DMS153 treated with DMSO at 0.1 percent for 48 hours (cell line): ENCODE measurements around the gene LMO4.

ENCODE experiments used
- DNase-seq: peaks from one replicate; lab custom pipeline; 2025; ENCODE audit not compliant: unreplicated experiment; lab: John Stamatoyannopoulos, UW

The LMO4 gene, protein sequence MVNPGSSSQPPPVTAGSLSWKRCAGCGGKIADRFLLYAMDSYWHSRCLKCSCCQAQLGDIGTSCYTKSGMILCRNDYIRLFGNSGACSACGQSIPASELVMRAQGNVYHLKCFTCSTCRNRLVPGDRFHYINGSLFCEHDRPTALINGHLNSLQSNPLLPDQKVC

DNA sequence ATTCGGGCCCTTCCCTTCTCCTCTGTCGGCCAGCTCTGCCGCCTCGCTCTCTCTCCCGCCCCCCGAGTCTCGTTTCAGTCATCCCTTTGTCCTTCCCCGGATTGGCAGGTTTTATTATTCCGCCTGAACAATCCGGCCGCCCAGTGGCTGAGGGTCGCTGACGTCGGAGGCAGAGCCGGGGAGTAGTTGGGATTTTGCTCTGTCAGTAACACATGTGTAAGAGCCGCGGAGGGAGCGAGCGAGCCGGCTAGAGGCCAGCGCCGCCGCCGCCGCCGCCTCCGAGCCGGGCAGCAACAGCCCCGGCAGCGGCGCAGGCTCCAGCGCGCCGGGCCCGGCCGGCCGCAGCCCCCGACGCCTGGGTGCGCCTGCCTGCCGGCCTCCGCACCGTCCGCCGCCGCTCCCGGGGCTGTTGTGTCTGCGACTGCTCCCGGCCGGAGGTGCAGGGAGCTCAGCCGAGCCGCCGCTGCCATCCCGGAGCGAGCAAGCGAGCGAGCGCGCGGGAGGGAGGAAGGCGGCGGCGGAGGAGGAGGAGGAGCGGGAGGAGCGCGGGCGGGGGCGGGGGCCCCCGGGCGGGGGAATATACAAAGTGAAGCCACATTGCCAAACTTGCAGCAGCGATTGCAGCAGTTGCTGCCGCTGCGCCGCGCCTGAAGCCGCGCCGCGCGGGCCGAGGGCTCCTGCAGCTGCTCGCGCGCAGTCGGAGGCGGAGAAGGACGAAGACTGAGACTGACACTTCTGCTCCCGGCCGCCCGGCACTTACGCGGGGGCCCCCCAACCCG lies at the start of gene LMO4:
LMO4 (plus strand) TSS at position 609 of the 779 bp plus-strand sequence. CDS start 3,136 bp downstream, outside the sequence.
- DNase-seq = peak; percentile 97

DNA sequence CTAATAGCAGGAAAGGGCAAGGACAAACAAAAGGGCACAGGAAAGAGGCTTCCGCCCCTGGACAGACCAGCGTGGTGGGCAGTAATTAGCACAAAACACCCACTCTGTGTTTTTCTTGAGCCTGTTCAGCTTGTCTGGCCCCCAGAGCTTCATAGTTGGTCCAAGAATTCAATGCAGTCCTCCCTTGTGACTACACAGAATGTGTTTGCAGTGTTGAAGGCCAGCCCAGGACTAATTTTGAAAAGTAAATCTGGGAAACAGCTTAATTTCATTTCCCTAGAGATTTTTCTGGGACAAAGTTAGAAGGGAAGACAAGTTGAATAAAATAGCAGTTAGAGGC lies 49.2 kb upstream of the LMO4 start:
- no peak for DNase-seq

DNA sequence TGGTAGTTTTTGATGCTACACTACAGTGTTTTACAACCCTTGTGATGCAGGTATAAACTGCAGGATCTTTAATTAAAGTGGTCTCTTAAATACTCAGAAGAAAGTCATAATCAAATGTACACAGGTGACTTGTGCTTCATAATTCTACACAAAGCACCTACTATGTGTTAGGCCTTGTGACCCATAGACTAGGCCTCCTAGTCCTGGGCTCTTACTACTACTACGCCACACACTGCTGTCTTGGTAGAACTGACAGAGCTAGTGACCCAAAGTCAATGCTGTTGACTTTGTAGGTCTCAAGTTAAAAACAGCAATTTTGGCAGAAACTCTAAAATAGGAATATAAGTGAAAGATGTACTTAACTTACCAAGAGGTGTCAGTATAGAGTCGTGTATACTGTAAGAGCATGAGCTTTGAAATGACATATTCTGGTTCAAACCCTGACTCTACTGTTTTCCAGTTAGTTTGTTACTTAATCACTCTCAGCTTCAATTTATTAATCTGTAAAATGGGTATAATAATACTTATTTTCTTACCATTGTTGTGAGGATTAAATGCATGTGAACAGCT lies 48.6 kb upstream of the LMO4 start:
- DNase-seq = no peak

DNA sequence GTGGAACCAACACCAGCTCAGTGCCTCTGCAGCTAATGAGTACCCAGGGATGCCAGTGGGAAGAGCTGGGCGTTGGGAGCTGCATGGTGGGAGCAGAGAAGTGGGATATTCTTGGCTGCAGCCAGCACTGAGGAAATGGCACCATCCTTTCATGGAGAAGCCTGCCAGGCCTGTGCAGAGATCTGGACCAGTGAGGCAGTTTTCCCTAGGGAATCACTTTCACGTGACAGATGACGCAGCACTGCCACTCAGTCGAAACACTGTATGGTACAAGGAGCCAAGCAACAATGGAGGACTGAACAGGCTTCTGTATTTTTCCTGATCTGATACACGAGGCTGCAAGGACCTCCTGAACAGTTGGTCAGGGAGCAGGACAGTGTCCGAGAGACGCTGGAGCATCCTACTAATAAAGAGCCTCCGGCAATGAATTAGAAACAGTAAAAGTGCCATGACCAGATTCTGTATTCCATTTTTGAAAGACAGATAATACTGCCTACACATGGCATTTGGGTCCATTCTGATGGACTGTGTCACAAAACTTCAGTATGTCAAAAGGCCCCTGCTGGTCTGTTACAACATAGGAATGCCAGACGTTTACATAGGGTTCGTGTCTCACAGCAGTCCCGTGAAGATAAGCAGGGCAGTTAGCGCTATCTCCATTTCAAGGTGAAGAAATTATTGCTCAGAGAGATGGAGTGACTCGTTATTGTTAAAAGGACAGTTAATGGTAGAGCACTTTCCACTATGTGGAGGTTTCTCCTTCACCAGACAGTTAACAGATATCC lies 44.0 kb upstream of the LMO4 start:
- DNase-seq = no peak

DNA sequence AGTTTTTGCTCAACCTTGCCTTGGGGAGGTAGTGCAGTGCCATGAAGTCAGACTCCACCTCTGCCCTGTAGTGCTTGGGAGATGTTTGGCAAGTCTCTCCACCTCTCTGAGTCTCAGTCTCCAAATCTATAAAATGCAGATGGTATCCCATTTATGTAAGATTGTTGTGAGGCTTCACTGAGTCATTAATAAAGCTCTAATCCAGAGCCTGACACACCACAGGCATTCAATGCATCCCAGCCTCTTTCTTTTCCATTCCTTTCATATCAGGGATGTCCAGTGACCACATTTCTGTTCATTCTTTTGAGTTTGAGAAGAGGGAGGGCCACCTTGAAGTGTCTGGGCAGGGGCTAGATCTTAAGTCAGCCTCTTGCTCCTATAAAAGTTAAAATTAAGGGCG lies 37.6 kb upstream of the LMO4 start:
- DNase-seq = no peak

DNA sequence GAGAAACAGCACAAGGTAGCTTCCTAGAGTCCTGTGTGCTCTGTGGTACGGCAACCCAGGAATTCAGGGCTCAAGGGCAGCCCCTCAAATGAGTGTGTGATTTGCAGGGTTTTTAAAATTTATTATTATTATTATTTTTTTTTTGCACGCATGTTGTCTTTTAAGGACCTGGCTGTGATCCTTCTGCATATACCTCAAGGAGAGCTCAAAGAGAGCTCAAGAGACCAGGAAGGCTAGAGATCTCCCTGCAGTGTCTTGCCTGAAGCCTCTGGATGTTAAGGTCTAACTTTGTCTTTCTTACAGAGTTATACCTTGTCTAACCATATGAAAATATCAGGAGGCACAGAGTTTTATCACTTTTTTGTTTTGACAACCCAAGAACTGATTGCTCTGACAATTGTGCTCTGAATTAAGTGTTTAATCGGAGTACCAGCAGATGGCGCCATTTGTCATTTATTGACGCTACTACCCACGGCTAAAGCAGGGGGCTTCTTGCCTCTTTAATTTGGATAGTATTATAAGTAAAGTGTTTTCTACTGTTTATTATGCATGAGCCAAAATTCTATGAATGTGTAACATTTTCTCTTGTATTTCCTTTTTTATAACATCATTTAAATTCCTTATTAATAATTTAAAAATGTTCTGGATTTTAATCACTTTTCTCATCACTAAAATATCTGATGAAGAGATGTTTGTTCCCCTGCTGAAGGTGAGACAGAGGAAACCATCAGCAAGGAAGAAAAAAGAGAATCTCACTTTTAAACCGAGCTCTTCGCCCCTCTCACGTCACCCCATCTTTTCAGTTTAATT lies 35.8 kb upstream of the LMO4 start:
- peak; percentile 85 for DNase-seq

DNA sequence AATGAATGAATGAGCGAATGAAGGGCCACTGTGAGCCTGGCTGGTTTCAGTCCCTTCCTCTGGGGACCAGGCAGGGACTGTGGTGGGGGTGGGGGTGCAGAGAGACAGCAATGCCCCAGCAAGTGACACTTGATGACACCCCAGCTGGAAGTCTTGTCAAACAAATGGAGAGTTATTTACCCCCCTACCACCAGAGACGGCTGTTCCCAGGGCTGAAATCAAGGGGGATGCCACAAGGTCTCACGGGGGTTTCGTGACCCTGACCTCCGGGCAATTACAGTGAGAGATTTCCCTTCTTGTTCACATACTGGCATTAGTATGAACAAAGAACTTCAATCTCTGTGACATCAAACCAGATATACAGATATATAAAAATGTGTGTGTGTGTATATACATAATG lies 34.0 kb upstream of the LMO4 start:
- no peak for DNase-seq

DNA sequence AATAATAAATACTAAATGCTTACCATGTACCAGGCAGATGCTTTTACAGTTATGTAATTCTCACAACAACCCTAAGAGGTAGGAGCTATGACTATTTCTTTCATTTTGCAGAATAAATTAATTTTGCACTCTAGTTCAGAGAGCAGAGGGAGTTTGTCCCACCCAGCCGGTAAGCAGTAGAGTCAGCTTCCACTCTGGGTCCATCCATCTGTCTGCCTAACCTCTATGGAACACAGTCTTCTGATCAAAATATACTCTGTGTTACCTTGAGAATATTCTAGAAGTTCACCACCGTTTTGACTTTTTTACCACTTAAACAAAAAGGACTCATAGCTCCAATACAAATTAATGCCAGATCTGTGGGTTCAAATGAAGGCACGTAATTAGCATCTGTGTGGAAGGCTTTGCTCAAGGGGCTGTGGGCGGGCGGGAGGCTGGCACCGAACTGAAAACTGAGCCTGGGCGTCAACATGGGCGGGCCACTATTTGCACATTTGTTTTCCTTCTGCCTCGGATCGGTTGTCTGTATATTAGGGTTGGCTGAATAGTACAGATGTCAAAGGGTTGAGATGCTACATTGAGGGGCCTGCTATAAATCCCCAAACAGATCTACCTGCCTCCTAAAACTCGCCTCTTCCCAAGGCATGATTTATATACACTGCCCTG lies 33.1 kb upstream of the LMO4 start:
- no peak for DNase-seq

DNA sequence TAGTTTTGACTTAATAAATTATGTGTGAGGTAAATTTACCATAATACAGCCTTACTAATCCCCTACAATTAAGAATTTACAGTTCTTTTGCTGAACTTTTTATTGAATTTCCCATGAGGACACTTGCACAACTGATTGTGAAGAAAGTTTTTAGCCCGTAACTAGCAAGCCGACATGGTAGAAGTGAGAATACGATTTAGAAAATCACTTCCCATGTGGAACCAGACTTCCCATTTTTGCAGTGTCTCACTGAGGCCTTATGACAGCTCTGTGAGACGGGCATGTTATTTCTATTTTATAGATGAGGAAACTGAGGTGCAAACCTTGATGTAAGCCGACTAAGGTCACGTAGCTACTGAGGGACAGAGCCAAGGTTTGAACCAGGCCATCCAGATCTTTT lies 32.5 kb upstream of the LMO4 start:
- DNase-seq = no peak

DNA sequence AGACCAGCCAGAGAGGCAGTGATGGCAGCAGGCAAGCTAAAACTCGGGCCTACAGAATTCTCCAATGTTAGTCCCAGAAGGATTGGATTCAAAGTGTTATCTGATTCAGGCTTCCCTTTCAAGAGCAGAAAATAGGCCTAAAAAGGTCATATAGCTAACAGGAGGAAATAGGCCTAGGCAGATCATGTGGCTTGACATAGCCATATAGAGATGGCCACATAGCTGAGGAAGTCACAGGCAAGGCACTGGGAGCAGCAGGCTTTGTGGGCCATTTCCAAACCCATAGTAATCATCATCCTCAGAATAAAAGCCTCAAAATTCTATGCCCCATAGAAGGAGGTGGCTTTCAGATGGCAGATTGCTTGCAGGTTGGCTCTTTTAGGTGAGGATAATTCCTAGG lies 29.0 kb upstream of the LMO4 start:
- no peak for DNase-seq

DNA sequence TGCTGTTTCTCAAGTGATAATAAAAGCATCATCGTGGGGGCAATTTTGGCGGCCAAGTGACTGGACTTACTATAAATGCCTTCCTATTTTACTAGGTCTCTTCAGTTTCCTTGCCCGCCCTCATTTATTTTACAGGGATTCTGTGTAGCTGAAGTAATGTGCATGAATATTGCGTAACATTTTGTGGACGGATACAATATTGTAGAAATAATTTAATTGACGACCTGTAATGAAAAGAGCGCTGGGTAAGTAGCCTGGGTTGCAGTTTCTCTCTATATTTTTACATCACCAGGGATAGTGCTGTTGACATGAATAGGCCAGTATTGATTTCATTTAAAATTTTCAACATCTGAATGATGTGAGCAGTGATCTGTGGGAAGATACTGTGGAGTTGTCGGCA lies 28.1 kb upstream of the LMO4 start:
- no peak for DNase-seq

DNA sequence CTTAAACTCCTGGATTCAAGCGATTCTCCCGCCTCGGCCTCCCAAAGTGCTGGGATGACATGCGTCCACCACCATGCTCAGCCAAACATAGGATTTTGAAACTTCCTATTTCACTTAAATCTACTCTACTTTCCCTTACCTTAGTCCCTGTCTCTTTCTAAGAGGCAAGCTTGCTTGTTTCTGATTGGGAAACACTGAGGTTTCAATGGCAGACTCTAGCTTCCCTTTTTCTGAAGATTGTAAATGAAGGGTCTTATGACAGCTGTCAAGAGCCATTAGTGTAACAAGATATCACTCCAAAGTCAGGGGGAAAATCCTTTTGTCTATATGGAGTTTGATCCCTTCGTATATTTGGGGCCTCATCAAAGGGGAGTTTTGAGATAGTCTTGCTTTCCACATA lies 23.5 kb upstream of the LMO4 start:
- DNase-seq = no peak

DNA sequence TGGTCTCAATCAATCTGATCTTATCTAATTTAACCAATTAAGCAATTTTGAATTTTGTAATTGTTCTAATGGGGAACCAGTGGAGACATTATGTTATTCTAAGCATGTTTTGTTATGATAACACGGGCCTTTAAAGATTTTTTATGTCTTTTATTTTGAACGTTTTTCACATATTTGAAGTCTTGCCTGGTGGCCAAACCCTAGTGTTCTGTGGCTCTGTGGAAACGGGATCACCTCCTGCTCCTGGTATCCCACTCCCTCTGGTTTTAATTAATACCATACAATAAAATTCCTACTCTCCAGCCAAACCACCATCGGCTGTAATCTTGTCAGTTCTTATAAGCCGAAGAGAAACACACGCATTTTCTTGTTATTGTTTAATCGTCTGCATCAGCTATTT lies 22.9 kb upstream of the LMO4 start:
- no peak for DNase-seq

DNA sequence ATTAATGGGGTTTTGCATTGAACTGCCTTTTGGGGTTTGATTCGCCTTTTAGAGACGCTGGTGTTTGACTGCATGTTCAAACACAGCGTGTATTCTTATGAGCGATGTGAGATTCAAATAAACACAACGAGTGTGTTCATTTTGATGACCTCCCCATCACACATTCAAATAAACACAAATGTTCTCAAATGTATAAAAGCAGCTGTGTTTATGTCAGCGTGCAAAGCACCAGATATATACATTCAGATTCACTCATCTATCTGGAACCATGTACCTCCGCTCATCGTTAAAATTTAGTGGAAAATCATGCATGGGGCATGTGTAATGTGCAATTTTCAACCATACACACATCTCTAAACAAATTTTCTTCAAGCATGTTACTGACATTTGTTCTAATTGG lies 21.4 kb upstream of the LMO4 start:
- DNase-seq = no peak

DNA sequence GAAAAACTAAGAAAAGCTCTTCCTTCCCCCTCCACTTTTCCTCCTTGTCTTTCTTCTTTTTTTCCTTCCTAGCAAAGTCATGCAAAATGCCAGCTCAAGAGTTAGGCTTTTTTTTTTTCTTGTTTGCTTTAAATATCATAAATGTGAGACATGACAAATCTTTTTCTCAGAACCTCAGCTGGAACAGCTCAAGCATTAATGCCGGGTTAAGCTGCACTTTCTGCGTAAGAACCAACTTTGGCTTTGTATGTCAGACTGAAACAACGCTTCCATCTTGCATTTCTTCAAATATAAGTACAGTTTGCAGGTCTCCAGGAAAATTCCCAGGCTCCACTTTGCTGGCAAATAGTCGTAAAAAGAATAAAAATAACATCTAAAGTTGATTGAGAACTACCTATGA lies 20.7 kb upstream of the LMO4 start:
- DNase-seq = no peak

DNA sequence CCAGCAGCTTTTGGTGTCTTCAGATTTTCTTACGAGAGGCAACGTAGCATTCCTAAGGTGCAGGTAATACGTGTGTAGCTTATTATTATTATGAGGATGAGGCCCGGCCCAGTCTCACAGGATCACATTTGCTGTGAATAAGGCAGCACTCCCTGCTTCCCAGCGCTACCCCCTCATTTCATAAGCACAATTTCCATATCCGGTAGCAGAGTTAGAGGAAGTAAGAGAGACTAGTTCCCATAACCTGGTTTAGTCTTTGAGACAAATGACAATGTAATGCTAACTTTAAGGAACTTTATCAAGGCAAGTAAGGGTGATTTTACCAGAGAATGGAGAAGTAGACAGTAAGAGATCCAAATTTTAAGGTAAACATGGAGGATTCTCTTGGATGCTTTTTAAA lies 14.6 kb upstream of the LMO4 start:
- DNase-seq = no peak

DNA sequence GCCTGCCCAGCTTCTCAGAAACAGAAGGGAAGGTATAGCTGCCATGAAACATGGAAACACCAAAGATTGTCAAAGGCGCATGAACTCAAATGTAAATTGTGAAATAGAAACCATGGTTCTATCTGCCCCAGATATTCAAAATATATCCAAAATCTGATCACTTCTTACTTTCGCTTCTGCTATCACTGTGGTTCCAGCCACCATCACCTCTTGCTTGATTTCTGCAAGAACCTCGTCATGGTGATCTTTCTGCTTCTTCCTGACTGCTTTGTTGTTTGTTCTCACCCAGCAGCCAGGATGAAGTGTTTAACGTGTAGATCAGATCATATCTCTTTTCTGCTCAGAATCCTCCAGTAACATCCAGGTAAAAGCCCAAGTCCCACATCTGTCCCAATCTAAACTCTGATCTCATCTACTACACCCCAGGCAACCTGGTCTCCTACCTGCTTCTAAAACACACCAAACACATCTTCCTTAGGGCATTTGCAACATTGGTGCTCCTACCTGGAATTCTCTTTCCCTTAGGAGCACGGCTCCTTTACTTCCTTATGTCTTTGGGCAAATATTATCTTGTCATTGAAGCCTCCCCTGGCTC lies 10.5 kb upstream of the LMO4 start:
- no peak for DNase-seq

DNA sequence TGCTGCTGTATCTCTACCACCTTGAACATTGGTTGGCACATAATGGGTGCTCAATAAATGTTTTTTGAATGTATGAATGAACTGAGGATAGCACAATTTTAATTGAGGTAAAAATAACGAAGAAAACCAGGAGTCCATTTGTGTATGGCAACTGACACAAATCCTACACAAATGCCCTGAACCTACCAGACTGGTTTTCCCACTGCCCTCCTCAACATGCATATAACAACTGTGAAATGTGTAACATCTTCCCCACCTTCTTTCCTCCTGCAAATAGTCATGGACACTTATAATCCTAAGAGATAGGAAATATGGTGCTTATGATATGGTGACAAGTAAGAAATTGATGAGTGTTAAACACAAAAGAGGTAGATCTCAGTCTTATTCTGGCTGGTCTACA lies 9.9 kb upstream of the LMO4 start:
- DNase-seq = no peak

DNA sequence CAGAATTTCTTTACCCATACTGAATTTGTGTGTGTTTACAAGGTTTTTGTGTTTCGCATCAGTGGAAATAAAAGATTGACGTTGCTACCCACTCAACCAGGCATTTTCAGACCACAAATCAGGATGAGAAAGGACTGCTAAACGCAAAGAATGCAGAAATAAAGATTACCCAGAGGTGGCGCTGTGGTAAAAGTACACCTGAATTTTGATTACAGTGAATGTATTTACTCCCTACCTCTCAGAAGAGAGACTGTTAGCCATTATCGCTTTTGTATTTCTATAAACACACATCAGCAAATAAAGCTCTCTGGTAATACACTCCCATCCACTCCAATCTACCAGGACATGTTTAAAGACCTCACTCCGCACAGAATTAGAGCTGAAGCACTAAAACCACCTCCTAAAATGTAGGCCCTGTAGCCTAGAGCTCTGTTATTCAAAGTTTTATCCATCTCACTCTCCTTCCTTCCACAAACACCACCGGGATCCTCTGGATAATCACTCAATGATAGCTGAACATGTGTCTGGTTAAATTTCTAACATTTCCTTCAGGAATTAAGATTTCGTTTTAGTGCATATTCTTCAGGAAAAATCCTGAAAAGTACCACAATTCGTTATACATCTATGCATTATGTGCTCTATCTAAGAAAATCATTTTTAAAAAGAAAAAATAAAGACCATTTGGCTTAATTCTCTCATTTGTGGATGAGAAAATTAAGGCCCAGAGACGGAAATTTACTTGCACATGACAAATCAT lies 2.5 kb upstream of the LMO4 start:
- peak; percentile 88 for DNase-seq
